AG09319 (cell line): ENCODE data around the gene SPATA9.

Source experiments
- DNase-seq: peaks from one replicate; pipeline ENCODE4 v3.0.0-alpha.2; 2010; ENCODE audit warnings: low read depth; ENCODE audit errors: extremely low read depth
- CTCF ChIP-seq: IDR thresholded peaks from 2 replicates; pipeline ENCODE4 v1.5.1; 2011; ENCODE audit warnings: low read depth, mild to moderate bottlenecking, inconsistent platforms, low read length, moderate library complexity

Gene SPATA9

GRCh38 chr5:95620030-95620869 is 62.5 kb downstream of the SPATA9 start, which contains the start of gene GPR150:
GPR150 (plus strand) TSS chr5:95620087; CDS start chr5:95620276, 189 bp downstream.
- DNase-seq, result no peak
- no peak for TF ChIP-seq CTCF

DNA sequence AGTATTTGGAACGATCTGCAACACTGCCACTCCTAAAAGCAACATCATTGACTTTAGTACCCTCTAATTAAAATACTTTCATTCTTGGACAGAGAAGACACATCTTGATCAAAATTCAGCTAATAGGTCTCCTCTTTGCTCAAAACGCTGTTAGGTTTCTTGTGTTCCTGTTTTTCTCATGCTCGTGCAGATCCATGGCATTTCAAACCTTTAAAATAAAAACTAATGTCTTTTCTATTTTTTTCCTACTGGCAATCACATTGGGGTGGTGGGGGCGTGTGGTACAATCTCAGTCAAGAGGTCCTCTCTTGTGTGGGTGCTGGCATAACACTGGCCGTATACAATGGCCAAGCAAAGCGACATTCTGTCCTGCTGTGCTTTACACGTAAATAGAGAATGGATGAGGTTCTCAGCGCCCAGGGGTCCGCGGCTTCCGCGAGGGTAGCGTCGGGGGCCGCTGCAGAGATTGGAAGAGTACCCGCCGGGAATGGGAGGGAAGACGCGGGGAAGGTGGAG is 63.2 kb downstream of the SPATA9 start:
- no peak for DNase-seq
- no peak for TF ChIP-seq CTCF

GRCh38 chr5:95619096-95619495 is 63.7 kb downstream of the SPATA9 start:
- no peak for TF ChIP-seq CTCF
- no peak for DNase-seq

- DNase-seq, result no peak
- no peak for TF ChIP-seq CTCF
Measured at GRCh38 chr5:95617057-95617456, 65.7 kb downstream of the SPATA9 start.

DNA sequence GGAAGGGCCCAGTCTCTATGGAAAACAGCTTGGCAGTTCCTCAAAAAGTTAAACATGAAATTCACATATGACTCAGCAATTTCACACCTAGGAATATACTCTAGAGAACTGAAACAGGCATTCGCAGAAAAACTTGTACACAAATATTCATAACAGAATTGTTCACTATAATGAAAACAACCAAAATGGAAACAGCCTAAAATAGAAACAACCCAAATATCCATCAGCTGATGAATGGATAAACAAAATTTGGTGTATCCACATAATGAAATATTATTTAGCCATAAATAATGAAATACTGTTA is 67.7 kb downstream of the SPATA9 start:
- TF ChIP-seq CTCF, result no peak
- DNase-seq, result no peak

DNA sequence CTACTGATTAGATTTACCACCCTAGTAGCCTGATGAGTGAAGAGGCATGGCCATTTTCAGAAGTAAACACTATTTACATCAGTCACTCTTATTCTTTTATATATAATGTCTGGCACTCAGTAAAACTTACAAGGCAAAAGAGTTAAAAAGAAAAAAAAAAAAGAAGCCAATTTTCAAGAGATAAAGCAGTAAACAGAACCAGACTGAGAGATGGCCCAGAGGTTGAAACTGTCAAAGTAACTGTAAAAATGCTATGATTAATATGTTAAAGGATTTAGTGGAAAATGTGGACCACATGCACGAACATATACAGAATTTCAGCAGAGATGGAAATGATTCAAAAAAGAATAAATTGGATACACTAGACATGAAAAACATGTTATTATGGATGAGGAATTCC is 69.3 kb downstream of the SPATA9 start:
- DNase-seq, result no peak
- TF ChIP-seq CTCF, result no peak

GRCh38 chr5:95611396-95611795 is 71.4 kb downstream of the SPATA9 start:
- DNase-seq, result no peak
- TF ChIP-seq CTCF, result no peak
